Heart left ventricle (tissue), 16 donors: ENCODE measurements around the gene UNC13C. TPM values are rescaled to one million over a fixed set of nuclear protein-coding genes. Genes with fewer than 3 reads are reported as not detected.

ENCODE experiments used
- ATAC-seq, 4 donors: fragments of 200-7000 bp; cut with Tn5 transposase; one replicate each; pipeline ENCODE4 v1.9.1; 2020 to 2022; ENCODE audit warnings: moderate library complexity in 4 of 4, mild to moderate bottlenecking in 3 of 4, moderate number of reproducible peaks in 1 of 4
- DNase-seq, 5 donors: peaks; one replicate each; pipeline ENCODE4 v3.0.0-alpha.2; 2020
- H3K27ac ChIP-seq, 12 donors: fragments of 200-600 bp; sonication (generic) in 4 of 12; one replicate each; pipeline versions ENCODE4 v1.5.0 to v1.8.0; 2016 to 2022; ENCODE audit warnings: mild to moderate bottlenecking in 2 of 12
- H3K27me3 ChIP-seq, 9 donors: fragments of 200-600 bp; sonication (generic) in 2 of 9; one replicate each; pipeline versions ENCODE4 v1.5.1 to v1.8.0; 2016 to 2022; ENCODE audit warnings: mild to moderate bottlenecking in 3 of 9
- H3K36me3 ChIP-seq, 9 donors: fragments of 200-600 bp; sonication (generic) in 2 of 9; one replicate each; pipeline versions ENCODE4 v1.5.0 to v1.8.0; 2018 to 2022; ENCODE audit warnings: mild to moderate bottlenecking in 2 of 9
- H3K4me1 ChIP-seq, 12 donors: fragments of 200-600 bp; sonication (generic) in 4 of 12; one replicate each; pipeline versions ENCODE4 v1.5.0 to v1.8.0; 2016 to 2022; ENCODE audit warnings: mild to moderate bottlenecking in 3 of 12
- H3K4me3 ChIP-seq, 12 donors: fragments of 200-600 bp; sonication (generic) in 4 of 12; one replicate each; pipeline versions ENCODE4 v1.5.0 to v1.8.0; 2017 to 2022; ENCODE audit warnings: mild to moderate bottlenecking in 9 of 12, moderate library complexity in 4 of 12
- H3K9me3 ChIP-seq, 12 donors: fragments of 200-600 bp; sonication (generic) in 4 of 12; one replicate each; pipeline versions ENCODE4 v1.5.0 to v1.8.0; 2016 to 2022; ENCODE audit warnings: mild to moderate bottlenecking in 1 of 12
- CTCF ChIP-seq, 12 donors: fragments of 200-600 bp; sonication (generic) in 4 of 12; IDR thresholded peaks; one replicate each; pipeline versions ENCODE4 v1.5.0 to v1.8.0; 2018 to 2022; ENCODE audit warnings: antibody characterized with exemption in 12 of 12, mild to moderate bottlenecking in 5 of 12
- POLR2A ChIP-seq, 2 donors: fragments of 450-650 bp; IDR thresholded peaks; one replicate each; pipeline ENCODE4 v1.6.1; 2017; ENCODE audit warnings: antibody characterized with exemption in 2 of 2, mild to moderate bottlenecking in 2 of 2, moderate library complexity in 2 of 2
- WGBS, 4 donors: extraction: QIAGEN DNeasy Blood & Tissue Kit in 2 of 4; methylation state at CpG; one replicate each; pipeline versions ENCODE4 v1.1.5 to v1.1.7; 2013 to 2018; 5-methylcytosine and 5-hydroxymethylcytosine counted together
- intact Hi-C, 10 donors: fragments of 100-400 bp; cut with DNase I; formaldehyde crosslinking; loops; one replicate each; pipeline versions ENCODE4 v1.11.1 to v1.14.2; 2022
- polyA plus RNA-seq, 2 donors: library from polyadenylated mRNA; stranded (reverse); fragments of 200-250 nt; gene quantifications; one replicate each; pipeline ENCODE4 v1.2.3, GENCODE V29; 2013
- total RNA-seq, 9 donors: library from RNA; depleted of rRNA in 2 of 9; stranded (reverse); fragments of >200 nt in 2 of 9; fragmentation: NEBNext Ultra II Directional in 3 of 9; extraction: Animal tissue kit (Norgen Biotek cat#: 25700) in 3 of 9; gene quantifications; one replicate each; pipeline versions ENCODE4 v1.1.0 to v1.2.4, GENCODE V29; 2016 to 2023
- donor health status: ischemic (EF 13 %, LVEDD 7.1; RV severe dilation, severe dysfunction).
- donor health status: healthy with polysubstance abuse.
- donor health status: DM: no; HTN: yes; CAD: no.
- donor health status: DM: no; HTN: no; CAD: no.
- donor health status: ischemic (EF 25% LVEDD 6.9; RV normal size, moderate dysfunction).
- donor health status: ischemic (EF 25% LVEDD 5.7; RV mildly dilated, moderate dysfunction).
- donor health status: healthy.
- donor health status: DM: yes; HTN: yes; CAD: no.
- donor health status: ischemic (EF 35%, LVEDD 5.7; RV mildly dilated, moderate dysfunction).
- donor health status: nonischemic (EF 11% LVEDD 7.7; RV severe dilation, severe dysfunction).
- donor health status: DM: yes; HTN: yes; CAD: no.
- donor health status: PGD.
- donor health status: ischemic (EF 29% LVEDD 5.4; RV normal size, mild dysfunction).
- donor health status: nonischemic (EF 23%, LVEDD 6.1; RV moderate dilation, normal function).

Gene UNC13C
- total and polyA plus RNA-seq, 11 donors, result 0.07 to 0.71 (median 0.39) TPM; not detected in 5

GRCh38 chr15:54520616-54521015 is 542.4 kb downstream of the UNC13C start:
- intact Hi-C loops, result loop anchor here in 1 of 10 donors (10.0 kb wide), 1 partner anchor 56 kb away; no protein-coding TSS in a partner anchor
- Histone ChIP-seq H3K4me1 (peaks cover 0 to 23% (median 0%) of the 10 kb centered on the region in 12 donors), H3K36me3 (no peaks in the 10 kb centered on the region), H3K27me3 (no peaks in the 10 kb centered on the region), H3K9me3 (no peaks in the 10 kb centered on the region), H3K27ac (peak overlapping the region in 1 of 12 donors; percentile 61), H3K4me3 (no peak overlapping the region)
- TF ChIP-seq POLR2A (IDR thresholded peaks at IDR 0.05) (no peak), CTCF (IDR thresholded peaks at IDR 0.05) (no peak)
- no peak for ATAC-seq
- WGBS, 4 donors, result 52 to 71% (median 59%) methylated on average over 1 of the region's 1 CpG
- no peak for DNase-seq

- TF ChIP-seq CTCF (IDR thresholded peaks at IDR 0.05), result no peak
- TF ChIP-seq POLR2A (IDR thresholded peaks at IDR 0.05), result no peak
- Histone ChIP-seq H3K4me3 (no peak overlapping the region), H3K36me3 (no peaks in the 10 kb centered on the region), H3K9me3 (no peaks in the 10 kb centered on the region), H3K27ac (no peak overlapping the region), H3K4me1 (peaks cover 0 to 23% (median 0%) of the 10 kb centered on the region in 12 donors), H3K27me3 (no peaks in the 10 kb centered on the region)
- DNase-seq (no peak), ATAC-seq (no peak)
- WGBS, 4 donors, result 39 to 50% (median 43%) methylated on average over 2 of the region's 2 CpGs
- intact Hi-C loops, result loop anchor here in 1 of 10 donors (10.0 kb wide), 1 partner anchor 56 kb away; no protein-coding TSS in a partner anchor
Measured at GRCh38 chr15:54521206-54521605, 543.0 kb downstream of the UNC13C start.

- DNase-seq (no peak), ATAC-seq (no peak)
- Histone ChIP-seq H3K36me3 (no peaks in the 10 kb centered on the region), H3K9me3 (no peaks in the 10 kb centered on the region), H3K27me3 (no peaks in the 10 kb centered on the region), H3K4me1 (no peaks in the 10 kb centered on the region), H3K4me3 (no peak overlapping the region), H3K27ac (no peak overlapping the region)
- intact Hi-C loops, result loop anchor here in 1 of 10 donors (10.0 kb wide), 1 partner anchor 63 kb away; no protein-coding TSS in a partner anchor
- TF ChIP-seq CTCF (IDR thresholded peaks at IDR 0.05) (no peak), POLR2A (IDR thresholded peaks at IDR 0.05) (no peak)
- WGBS, 4 donors, result 69 to 85% (median 83%) methylated on average over 1 of the region's 1 CpG
Measured at GRCh38 chr15:54528021-54528420, 549.8 kb downstream of the UNC13C start.

GRCh38 chr15:54540721-54541120 is 562.5 kb downstream of the UNC13C start:
- Histone ChIP-seq H3K4me1 (no peaks in the 10 kb centered on the region), H3K27ac (no peak overlapping the region), H3K9me3 (peaks cover 0 to 65% (median 15%) of the 10 kb centered on the region in 12 donors), H3K4me3 (no peak overlapping the region), H3K36me3 (no peaks in the 10 kb centered on the region), H3K27me3 (no peaks in the 10 kb centered on the region)
- WGBS, 4 donors, result 66 to 72% (median 70%) methylated on average over 6 of the region's 6 CpGs
- no peak for TF ChIP-seq CTCF (IDR thresholded peaks at IDR 0.05)
- ATAC-seq, result no peak
- intact Hi-C loops, result no loop called here
- DNase-seq, result no peak
